ENCODE results near the gene CDH4.

DNA sequence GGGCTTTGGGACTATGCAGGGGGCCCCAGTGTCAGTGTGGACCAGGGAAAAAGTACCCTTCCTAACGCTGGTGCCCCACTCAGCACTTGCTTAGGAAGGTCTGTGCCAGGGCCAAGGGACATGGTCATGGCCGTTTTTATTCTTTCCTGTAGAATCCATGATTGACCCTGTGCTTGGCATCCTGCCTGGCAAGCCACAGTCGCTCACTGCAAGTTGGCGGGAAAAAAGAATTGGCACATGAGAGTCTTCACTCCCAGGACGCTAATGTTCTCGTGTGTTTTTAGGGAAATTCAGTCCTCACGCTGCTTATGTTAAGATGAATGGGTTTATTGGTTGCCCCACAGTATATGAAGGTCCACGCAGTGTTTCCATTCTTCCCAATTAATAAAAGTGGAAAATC, 253.4 kb downstream of the CDH4 start:
- TF ChIP-seq CTCF (IDR thresholded peaks at IDR 0.05): no peak
- TF ChIP-seq POLR2A (IDR thresholded peaks at IDR 0.05): no peak
